Endothelial cell of umbilical vein (primary cell): ENCODE data around the gene ARFGAP3. TPM values are rescaled to one million over a fixed set of nuclear protein-coding genes. Genes with fewer than 3 reads are reported as not detected.

Source experiments
- BruUV-seq: library from RNA; stranded (reverse); fragments of 400-500 nt; replicated peaks from 2 replicates; lab custom pipeline; 2021; lab: Mats Ljungman, UMichigan
- CTCF ChIA-PET: fragments of 300-600, 350-600 bp; sonication (Branson Sonifier 250); formaldehyde crosslinking; loops from one replicate; lab custom pipeline; 2021; ENCODE audit warnings: antibody characterized with exemption, inconsistent platforms; lab: Charles Lee
- POLR2A ChIA-PET: fragments of 300-600, 350-600 bp; sonication (Branson Sonifier 250); formaldehyde crosslinking; loops from one replicate; lab custom pipeline; 2021; ENCODE audit warnings: antibody characterized with exemption, inconsistent platforms; lab: Charles Lee
- DNase-seq: peaks from one replicate; pipeline ENCODE4 v3.0.0-alpha.2; 2011; ENCODE audit warnings: low read depth, low spot score
- FAIRE-seq: peaks from 2 replicates; lab custom pipeline; 2011; peaks lifted over from hg19 to GRCh38; lab: Jason Lieb, UNC
- H2AFZ ChIP-seq: 2 replicates; pipeline ENCODE4 v1.6.0; 2012; ENCODE audit warnings: low read depth, low read length, control low read depth, inconsistent platforms
- H3K27ac ChIP-seq: 2 replicates; pipeline ENCODE4 v1.5.1; 2011; ENCODE audit warnings: low read depth, mild to moderate bottlenecking, control low read depth, low read length, moderate library complexity; ENCODE audit not compliant: insufficient read depth
- H3K27me3 ChIP-seq, 2 experiments: 2 replicates each; pipeline versions ENCODE4 v1.6.0 to v1.6.1; 2011; ENCODE audit warnings: low read length in 2 of 2, mixed read lengths in 1 of 2; ENCODE audit not compliant: control insufficient read depth in 2 of 2, insufficient read depth in 2 of 2
- H3K36me3 ChIP-seq, 2 experiments: 2 replicates in 1 of 2; 3 replicates in 1 of 2; pipeline ENCODE4 v1.5.1; 2011; ENCODE audit warnings: low read length in 2 of 2, mild to moderate bottlenecking in 1 of 2, moderate library complexity in 1 of 2; ENCODE audit not compliant: control insufficient read depth in 2 of 2, insufficient read depth in 2 of 2; ENCODE audit errors: extremely low read depth in 1 of 2
- H3K4me1 ChIP-seq: 3 replicates; pipeline ENCODE4 v1.5.1; 2011; ENCODE audit warnings: mild to moderate bottlenecking, low read length; ENCODE audit not compliant: control insufficient read depth, insufficient read depth; ENCODE audit errors: extremely low read depth
- H3K4me2 ChIP-seq: 2 replicates; pipeline ENCODE4 v1.6.1; 2011; ENCODE audit warnings: low read length, control low read depth, mixed read lengths; ENCODE audit not compliant: insufficient read depth
- H3K4me3 ChIP-seq, 3 experiments: fragments of 200-600 bp in 1 of 3; sonication (generic), shearing (Covaris generic) in 1 of 3; replicated peaks in 1 of 3; 2 replicates each; pipeline ENCODE4 v1.5.1; 2011 to 2016; ENCODE audit warnings: control low read depth in 3 of 3, low read length in 3 of 3, mild to moderate bottlenecking in 2 of 3, inconsistent platforms in 1 of 3, low read depth in 1 of 3, moderate library complexity in 1 of 3; ENCODE audit not compliant: insufficient read depth in 1 of 3
- H3K79me2 ChIP-seq: 2 replicates; pipeline ENCODE4 v1.6.0; 2012; ENCODE audit warnings: low read length, inconsistent platforms; ENCODE audit not compliant: control insufficient read depth, insufficient read depth
- H3K9ac ChIP-seq: replicated peaks from 2 replicates; pipeline ENCODE3; 2011; ENCODE audit warnings: low read length, control low read depth; ENCODE audit not compliant: insufficient read depth; ENCODE audit errors: extremely low read depth
- H3K9me1 ChIP-seq: replicated peaks from 3 replicates; pipeline ENCODE4 v1.6.0; 2011; ENCODE audit warnings: mild to moderate bottlenecking, low read length; ENCODE audit not compliant: control insufficient read depth, insufficient read depth; ENCODE audit errors: extremely low read depth
- H3K9me3 ChIP-seq: replicated peaks from 2 replicates; pipeline ENCODE4 v1.5.1; 2012; ENCODE audit warnings: low read length, inconsistent platforms; ENCODE audit not compliant: control insufficient read depth, insufficient read depth
- H4K20me1 ChIP-seq: replicated peaks from 2 replicates; pipeline ENCODE3; 2011; ENCODE audit warnings: mild to moderate bottlenecking, low read length; ENCODE audit not compliant: control insufficient read depth, insufficient read depth; ENCODE audit errors: extremely low read depth
- EZH2 ChIP-seq: IDR thresholded peaks from 2 replicates; pipeline ENCODE4 v1.6.1; 2012; ENCODE audit warnings: borderline replicate concordance, low read depth, mild to moderate bottlenecking, moderate library complexity, low read length, inconsistent platforms; ENCODE audit not compliant: severe bottlenecking
- FOS ChIP-seq: IDR thresholded peaks from 2 replicates; pipeline ENCODE4 v1.6.1; 2011; ENCODE audit warnings: mild to moderate bottlenecking, low read length, moderate library complexity, borderline replicate concordance; ENCODE audit not compliant: insufficient read depth
- GATA2 ChIP-seq: IDR thresholded peaks from 2 replicates; pipeline ENCODE4 v1.7.0; 2011; ENCODE audit warnings: low read depth, mild to moderate bottlenecking, moderate library complexity, mixed read lengths, low read length; ENCODE audit not compliant: insufficient read length, insufficient read depth
- JUN ChIP-seq: IDR thresholded peaks from 2 replicates; pipeline ENCODE4 v1.6.1; 2011; ENCODE audit warnings: borderline replicate concordance, low read depth; ENCODE audit not compliant: insufficient read length, insufficient read depth
- MYC ChIP-seq: IDR thresholded peaks from one replicate; pipeline ENCODE4 v1.6.1; 2011; ENCODE audit warnings: mild to moderate bottlenecking, low read depth, low read length
- POLR2A ChIP-seq: IDR thresholded peaks from 2 replicates; pipeline ENCODE4 v1.6.1; 2012; ENCODE audit warnings: low read depth, mild to moderate bottlenecking, control low read depth, low read length
- POLR2AphosphoS5 ChIP-seq: IDR thresholded peaks from 2 replicates; pipeline ENCODE4 v1.6.1; 2012; ENCODE audit warnings: low read depth, mild to moderate bottlenecking, control low read depth, low read length, moderate library complexity; ENCODE audit not compliant: insufficient read depth
- dilution Hi-C: fragments of 300-500 bp; cut with MboI; formaldehyde crosslinking; loops from one replicate; pipeline ENCODE4 v1.15.0; 2019; ENCODE audit warnings: low sequenced_read_pairs; ENCODE audit not compliant: extremely low pct_ligation_motif_present
- intact Hi-C: fragments of 100-400 bp; cut with micrococcal nuclease; formaldehyde crosslinking; loops from one replicate; pipeline ENCODE4 v1.10.0; 2022
- polyA plus RNA-seq, 4 experiments: library from polyadenylated mRNA; depleted of rRNA in 3 of 4; stranded (reverse) in 3 of 4; unstranded in 1 of 4; fragments of >200 nt; gene quantifications; 2 replicates each; pipeline versions ENCODE4 v1.2.1 to v1.2.3, GENCODE V29; 2011 to 2012; ENCODE audit warnings: missing spikeins in 1 of 4
- total RNA-seq: library from RNA; stranded (reverse); gene quantifications from 2 replicates; pipeline ENCODE4 v1.2.3, GENCODE V29; 2021
- TF ChIP-seq, protein P1 (sequence below): IDR thresholded peaks from 2 replicates; pipeline ENCODE4 v1.6.1; 2011; ENCODE audit not compliant: insufficient read depth, insufficient read length
- TF ChIP-seq, protein P2 (sequence below), 2 donors: IDR thresholded peaks; 1 replicate in 1 of 2; 2 replicates in 1 of 2; pipeline ENCODE4 v1.5.1; 2011; ENCODE audit warnings: low read length in 2 of 2, mild to moderate bottlenecking in 2 of 2, moderate library complexity in 2 of 2, control low read depth in 1 of 2, inconsistent platforms in 1 of 2, low read depth in 1 of 2; ENCODE audit not compliant: insufficient read depth in 1 of 2; ENCODE audit errors: extremely low read depth in 1 of 2

The ARFGAP3 gene
- total and polyA plus RNA-seq, 2 donors (not counting 3 experiments of a cell fraction or from before 2014, with no cell fraction given), result 29.1 to 33.4 TPM

DNA sequence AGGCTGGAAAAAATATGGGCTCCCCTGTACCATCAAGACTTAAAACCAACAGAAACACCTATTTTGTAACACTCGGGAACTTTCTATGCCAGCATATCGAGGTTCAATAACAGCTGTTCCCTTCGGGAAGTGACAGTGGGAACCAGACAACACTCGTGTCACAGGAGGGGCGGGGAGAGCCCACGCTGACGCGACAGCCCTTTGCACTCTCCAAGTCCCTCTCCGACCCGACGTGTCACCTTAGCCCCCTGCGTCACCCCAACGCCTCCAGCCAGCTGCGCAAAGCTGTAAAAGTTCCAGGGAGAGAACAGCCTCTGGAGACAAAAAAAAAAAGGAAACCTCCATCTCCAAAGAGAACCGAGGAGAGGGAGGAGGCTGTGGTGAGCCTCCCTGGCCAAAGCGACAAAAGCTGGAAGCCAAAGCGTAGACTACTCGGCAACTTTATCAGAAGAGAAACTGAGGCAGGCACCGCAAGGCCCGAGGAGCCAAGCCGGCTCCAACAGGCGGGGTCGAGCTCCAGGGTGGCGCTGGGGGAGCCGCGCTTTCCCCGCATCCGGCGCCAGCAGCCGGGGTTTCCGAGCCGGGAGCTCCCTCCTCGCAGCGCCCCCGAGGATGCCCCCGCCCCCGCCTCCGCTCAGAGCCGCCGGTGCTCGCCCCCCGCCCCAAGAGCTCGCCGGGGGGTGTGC, 751 bp downstream of the ARFGAP3 start:
- Histone ChIP-seq H3K4me3 (peak overlapping the region; percentile 61 to 81 (median 65)), H3K79me2 (peaks cover 15% of the 10 kb centered on the region), H3K4me2 (peak overlapping the region; percentile 73), H3K9me1 (no peaks in the 10 kb centered on the region), H3K27me3 (no peaks in the 10 kb centered on the region), H4K20me1 (peaks cover 5% of the 10 kb centered on the region), H3K27ac (peak overlapping the region; percentile 89), H3K36me3 (no peaks in the 10 kb centered on the region), H3K9ac (peak overlapping the region; percentile 94), H2AFZ (peak overlapping the region; percentile 65), H3K4me1 (peaks cover 2% of the 10 kb centered on the region), H3K9me3 (no peaks in the 10 kb centered on the region)
- ChIA-PET POLR2A (interaction anchor here (0.7 to 1.6 kb wide), 2 partner anchors 12 to 159 kb away, joined by 3 to 5 read pairs; no protein-coding TSS in a partner anchor), CTCF (interaction anchor here (0.8 to 3.6 kb wide), 9 partner anchors 11 to 234 kb away, joined by 3 to 21 read pairs (median 6); no protein-coding TSS in a partner anchor)
- dilution Hi-C loops, result no loop called here
- peak; percentile 85 for FAIRE-seq
- BruUV-seq, result no TSS peak
- TF ChIP-seq, protein P1, sequence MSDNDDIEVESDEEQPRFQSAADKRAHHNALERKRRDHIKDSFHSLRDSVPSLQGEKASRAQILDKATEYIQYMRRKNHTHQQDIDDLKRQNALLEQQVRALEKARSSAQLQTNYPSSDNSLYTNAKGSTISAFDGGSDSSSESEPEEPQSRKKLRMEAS, result no peak
- no peak for TF ChIP-seq POLR2A
- no peak for TF ChIP-seq EZH2
- TF ChIP-seq FOS, result no peak
- TF ChIP-seq POLR2AphosphoS5, result no peak
- no peak for TF ChIP-seq GATA2
- no peak for TF ChIP-seq MYC
- TF ChIP-seq JUN, result no peak
- TF ChIP-seq, protein P2, sequence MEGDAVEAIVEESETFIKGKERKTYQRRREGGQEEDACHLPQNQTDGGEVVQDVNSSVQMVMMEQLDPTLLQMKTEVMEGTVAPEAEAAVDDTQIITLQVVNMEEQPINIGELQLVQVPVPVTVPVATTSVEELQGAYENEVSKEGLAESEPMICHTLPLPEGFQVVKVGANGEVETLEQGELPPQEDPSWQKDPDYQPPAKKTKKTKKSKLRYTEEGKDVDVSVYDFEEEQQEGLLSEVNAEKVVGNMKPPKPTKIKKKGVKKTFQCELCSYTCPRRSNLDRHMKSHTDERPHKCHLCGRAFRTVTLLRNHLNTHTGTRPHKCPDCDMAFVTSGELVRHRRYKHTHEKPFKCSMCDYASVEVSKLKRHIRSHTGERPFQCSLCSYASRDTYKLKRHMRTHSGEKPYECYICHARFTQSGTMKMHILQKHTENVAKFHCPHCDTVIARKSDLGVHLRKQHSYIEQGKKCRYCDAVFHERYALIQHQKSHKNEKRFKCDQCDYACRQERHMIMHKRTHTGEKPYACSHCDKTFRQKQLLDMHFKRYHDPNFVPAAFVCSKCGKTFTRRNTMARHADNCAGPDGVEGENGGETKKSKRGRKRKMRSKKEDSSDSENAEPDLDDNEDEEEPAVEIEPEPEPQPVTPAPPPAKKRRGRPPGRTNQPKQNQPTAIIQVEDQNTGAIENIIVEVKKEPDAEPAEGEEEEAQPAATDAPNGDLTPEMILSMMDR (IDR thresholded peaks at IDR 0.05; ENCODE audit: extremely low read depth in 1 of 2, insufficient read depth in 1 of 2, low read depth in 1 of 2, low read length in 2 of 2), result no peak
- intact Hi-C loops, result loop anchor here (5.0 kb wide), 1 partner anchor 194 kb away; no protein-coding TSS in a partner anchor
- peak; percentile 43 for DNase-seq
